Measurements from ENCODE around the gene RFC2. TPM values are rescaled to one million over a fixed set of nuclear protein-coding genes. Genes with fewer than 3 reads are reported as not detected.

Gene RFC2
- polyA plus RNA-seq, 2 of the 4 experiments (the other 2 are of a cell fraction), result 44.6 to 71.2 TPM

DNA sequence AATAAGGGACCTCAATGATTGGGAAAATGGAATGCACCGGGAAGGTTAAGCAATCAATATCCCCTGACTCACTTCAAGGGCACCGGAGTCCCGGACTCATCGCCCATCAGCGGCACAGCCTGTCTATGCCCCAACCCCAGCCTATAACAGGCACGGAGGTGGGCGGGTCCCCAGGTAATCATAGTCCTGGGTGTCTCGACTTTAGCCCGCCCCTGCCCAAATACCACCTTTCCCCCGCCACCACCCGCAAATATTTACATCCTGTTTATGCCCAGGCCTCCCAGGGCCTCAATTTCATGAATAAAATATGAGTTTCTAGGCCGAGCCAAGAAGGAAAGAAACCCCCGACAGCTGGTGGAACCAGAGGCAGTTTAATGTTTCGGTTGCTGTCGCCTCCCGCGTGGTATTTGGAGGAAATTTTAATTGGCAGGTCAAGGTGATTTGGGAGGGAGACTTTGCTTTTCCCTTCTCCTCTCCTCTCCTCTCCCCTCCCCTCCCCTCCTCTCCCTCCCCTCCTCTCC lies 15.6 kb upstream of the RFC2 start:
- FAIRE-seq, result no peak
- peak; percentile 81 for ATAC-seq
- WGBS (ENCODE audit: missing lambda C conversion rate), result under 1% methylated on average over 17 of the region's 17 CpGs
- TF ChIP-seq, protein P1, sequence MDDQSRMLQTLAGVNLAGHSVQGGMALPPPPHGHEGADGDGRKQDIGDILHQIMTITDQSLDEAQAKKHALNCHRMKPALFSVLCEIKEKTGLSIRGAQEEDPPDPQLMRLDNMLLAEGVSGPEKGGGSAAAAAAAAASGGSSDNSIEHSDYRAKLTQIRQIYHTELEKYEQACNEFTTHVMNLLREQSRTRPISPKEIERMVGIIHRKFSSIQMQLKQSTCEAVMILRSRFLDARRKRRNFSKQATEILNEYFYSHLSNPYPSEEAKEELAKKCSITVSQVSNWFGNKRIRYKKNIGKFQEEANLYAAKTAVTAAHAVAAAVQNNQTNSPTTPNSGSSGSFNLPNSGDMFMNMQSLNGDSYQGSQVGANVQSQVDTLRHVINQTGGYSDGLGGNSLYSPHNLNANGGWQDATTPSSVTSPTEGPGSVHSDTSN (IDR thresholded peaks at IDR 0.05), result peak; percentile 37; the same call in 1 of the 2 replicates
- TF ChIP-seq SMC3 (IDR thresholded peaks at IDR 0.05), result peak; percentile 33; the same call in 2 of the 3 replicates
- TF ChIP-seq, protein P2, sequence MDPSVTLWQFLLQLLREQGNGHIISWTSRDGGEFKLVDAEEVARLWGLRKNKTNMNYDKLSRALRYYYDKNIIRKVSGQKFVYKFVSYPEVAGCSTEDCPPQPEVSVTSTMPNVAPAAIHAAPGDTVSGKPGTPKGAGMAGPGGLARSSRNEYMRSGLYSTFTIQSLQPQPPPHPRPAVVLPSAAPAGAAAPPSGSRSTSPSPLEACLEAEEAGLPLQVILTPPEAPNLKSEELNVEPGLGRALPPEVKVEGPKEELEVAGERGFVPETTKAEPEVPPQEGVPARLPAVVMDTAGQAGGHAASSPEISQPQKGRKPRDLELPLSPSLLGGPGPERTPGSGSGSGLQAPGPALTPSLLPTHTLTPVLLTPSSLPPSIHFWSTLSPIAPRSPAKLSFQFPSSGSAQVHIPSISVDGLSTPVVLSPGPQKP (IDR thresholded peaks at IDR 0.05; ENCODE audit: low read depth, low read length), result no peak
- TF ChIP-seq JUN (IDR thresholded peaks at IDR 0.05), result peak in 1 of 2 experiments; percentile 29; a peak in 1 of 5 replicates
- TF ChIP-seq, protein P3, sequence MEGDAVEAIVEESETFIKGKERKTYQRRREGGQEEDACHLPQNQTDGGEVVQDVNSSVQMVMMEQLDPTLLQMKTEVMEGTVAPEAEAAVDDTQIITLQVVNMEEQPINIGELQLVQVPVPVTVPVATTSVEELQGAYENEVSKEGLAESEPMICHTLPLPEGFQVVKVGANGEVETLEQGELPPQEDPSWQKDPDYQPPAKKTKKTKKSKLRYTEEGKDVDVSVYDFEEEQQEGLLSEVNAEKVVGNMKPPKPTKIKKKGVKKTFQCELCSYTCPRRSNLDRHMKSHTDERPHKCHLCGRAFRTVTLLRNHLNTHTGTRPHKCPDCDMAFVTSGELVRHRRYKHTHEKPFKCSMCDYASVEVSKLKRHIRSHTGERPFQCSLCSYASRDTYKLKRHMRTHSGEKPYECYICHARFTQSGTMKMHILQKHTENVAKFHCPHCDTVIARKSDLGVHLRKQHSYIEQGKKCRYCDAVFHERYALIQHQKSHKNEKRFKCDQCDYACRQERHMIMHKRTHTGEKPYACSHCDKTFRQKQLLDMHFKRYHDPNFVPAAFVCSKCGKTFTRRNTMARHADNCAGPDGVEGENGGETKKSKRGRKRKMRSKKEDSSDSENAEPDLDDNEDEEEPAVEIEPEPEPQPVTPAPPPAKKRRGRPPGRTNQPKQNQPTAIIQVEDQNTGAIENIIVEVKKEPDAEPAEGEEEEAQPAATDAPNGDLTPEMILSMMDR (IDR thresholded peaks at IDR 0.05), result no peak
- no peak for TF ChIP-seq FOSL2 (IDR thresholded peaks at IDR 0.05)
- 0 out of 2 replicates have a peak, but pooled peaks have one; percentile 2 for TF ChIP-seq FOSL2 (CRISPR knock-in tag; IDR thresholded peaks at IDR 0.05)
- peak in 1 of 2 experiments; percentile 51; a peak in 2 of 4 replicates for TF ChIP-seq CEBPB (IDR thresholded peaks at IDR 0.05)
- TF ChIP-seq RAD21 (conservative IDR thresholded peaks at IDR 0.05 in 1 of 2, IDR thresholded peaks at IDR 0.05 in 1 of 2), result 0 out of 5 replicates have a peak, but pooled peaks of 1 of the 2 experiments have one; percentile 16
- TF ChIP-seq RCOR1 (IDR thresholded peaks at IDR 0.05; ENCODE audit: low read depth, low read length), result no peak
- TF ChIP-seq POLR2A (IDR thresholded peaks at IDR 0.05; ENCODE audit: low read length), result no peak
- Histone ChIP-seq H3K4me2 (peak overlapping the region; percentile 46), H3K27ac (peak overlapping the region; percentile 18 to 85; a peak in 5 of 6 replicates), H3K4me3 (peak overlapping the region; percentile 42), H3K9me3 (no peaks in the 10 kb centered on the region), H3K4me1 (peaks cover 23% of the 10 kb centered on the region)
- ChIA-PET POLR2A (interaction anchor here (0.7 kb wide), 1 partner anchor 138 kb away, joined by 4 read pairs; no protein-coding TSS in a partner anchor), CTCF (interaction anchor here (0.6 to 2.1 kb wide), 5 partner anchors 11 to 132 kb away, joined by 3 to 9 read pairs (median 6); partner anchors contain the start of gene CLIP2)
- DNase-seq (ENCODE audit: low read depth in 1 of 2, low spot score in 1 of 2), result peak; percentile 70 to 86

DNA sequence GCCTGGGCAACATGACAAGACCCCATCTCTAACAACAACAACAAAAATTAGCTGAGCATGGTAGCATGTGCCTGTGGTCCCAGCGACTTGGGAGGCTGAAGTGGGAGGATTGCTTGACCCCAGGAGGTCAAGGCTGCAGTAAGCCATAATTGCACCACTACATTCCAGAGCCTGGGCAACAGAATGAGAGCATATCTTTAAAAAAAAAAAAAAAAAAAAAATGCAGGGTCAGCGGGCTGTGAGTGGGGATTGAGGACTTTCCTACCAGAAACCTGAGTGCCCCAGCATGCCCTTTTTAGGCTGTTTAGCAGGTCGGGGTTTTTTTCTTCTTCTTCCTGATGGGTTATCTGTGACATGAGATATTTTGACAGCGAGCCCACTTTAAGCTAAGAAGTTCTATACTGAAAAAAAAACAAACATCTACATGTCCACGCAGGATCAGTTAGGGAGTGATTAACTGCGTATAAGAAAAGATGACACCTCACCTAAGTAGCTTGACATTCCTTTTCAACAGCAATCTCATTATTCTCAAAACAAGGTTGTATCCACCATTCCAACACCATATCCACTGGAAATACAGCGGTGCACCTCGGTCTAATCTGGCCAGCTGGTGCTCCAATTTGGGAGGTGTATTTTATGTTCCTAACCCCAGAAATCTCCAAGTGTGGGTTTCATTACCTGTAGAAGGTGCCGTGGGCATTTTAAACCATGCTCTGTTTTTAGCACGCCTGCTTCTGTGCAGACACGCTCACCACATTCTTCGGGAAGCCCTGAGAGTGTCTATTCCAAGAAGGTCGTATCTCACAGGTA lies 13.8 kb upstream of the RFC2 start:
- no peak for DNase-seq (ENCODE audit: low read depth in 1 of 2, low spot score in 1 of 2)
- no peak overlapping the region for H3K27ac ChIP-seq
- H3K4me1 ChIP-seq, result peaks cover 14% of the 10 kb centered on the region
- no peak overlapping the region for H3K4me2 ChIP-seq
- no peaks in the 10 kb centered on the region for H3K9me3 ChIP-seq
- CTCF ChIA-PET, result interaction anchor here (0.9 to 1.9 kb wide), 4 partner anchors 16 to 133 kb away, joined by 5 to 11 read pairs (median 6); no protein-coding TSS in a partner anchor
- ATAC-seq, result no peak
- POLR2A ChIA-PET, result no interaction called here
- TF ChIP-seq HDAC2 (IDR thresholded peaks at IDR 0.05) (no peak), EHMT2 (IDR thresholded peaks at IDR 0.05; ENCODE audit: low read depth) (no peak), TFCP2L1 (CRISPR knock-in tag; IDR thresholded peaks at IDR 0.05) (no peak), CHD2 (IDR thresholded peaks at IDR 0.05; ENCODE audit: low read length, partially characterized antibody) (no peak), JUN (IDR thresholded peaks at IDR 0.05) (no peak), RFX5 (IDR thresholded peaks at IDR 0.05) (no peak)
- TF ChIP-seq, protein P1 (IDR thresholded peaks at IDR 0.05), result no peak
- no peak overlapping the region for H3K4me3 ChIP-seq
- WGBS (ENCODE audit: missing lambda C conversion rate), result 72% methylated on average over 13 of the region's 13 CpGs
- FAIRE-seq, result no peak
